SK-N-MC (cell line): ENCODE results near the gene CACNA2D1.

Experiments used
- EZH2 ChIP-seq: fragments of 200-600 bp; sonication (generic); IDR thresholded peaks from one replicate; pipeline ENCODE4 v1.6.1; 2017; ENCODE audit warnings: antibody characterized with exemption
- FOXP2 ChIP-seq: optimal IDR thresholded peaks from 2 replicates; pipeline ENCODE3; 2011; ENCODE audit warnings: mild to moderate bottlenecking, moderate library complexity; ENCODE audit not compliant: insufficient read depth; ENCODE audit errors: extremely low read length, control extremely low read depth
- POLR2AphosphoS5 ChIP-seq: IDR thresholded peaks from 2 replicates; pipeline ENCODE4 v1.6.1; 2012; ENCODE audit warnings: mild to moderate bottlenecking, low read depth, low read length, borderline replicate concordance

DNA sequence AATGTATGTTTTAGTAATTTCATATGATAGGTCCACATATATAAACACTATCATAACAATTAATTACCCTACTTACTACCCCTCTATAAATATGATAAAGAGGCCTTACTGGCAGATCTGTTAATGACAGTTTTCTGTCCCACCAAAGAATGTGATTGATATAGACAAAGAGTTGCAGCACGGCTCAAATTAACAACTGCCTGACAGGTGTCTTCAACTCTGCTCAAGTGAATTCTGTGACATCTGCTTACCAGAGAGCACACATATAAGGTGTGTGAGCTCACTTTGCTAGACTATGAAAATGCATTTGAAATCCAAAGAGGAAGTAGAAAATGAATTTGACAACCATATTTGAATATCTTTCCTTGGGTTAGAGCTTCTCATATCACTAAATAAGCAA is 36.6 kb downstream of the CACNA2D1 start:
- TF ChIP-seq EZH2 (no peak), POLR2AphosphoS5 (no peak), FOXP2 (no peak)
